HTERT RPE-1 (cell line): ENCODE results near the gene EPN2.
"Not testable (repeated sequence)": the region's sequence is repeated elsewhere in the genome, so short reads cannot be mapped to it uniquely, and the experiment has no call there.

Experiments used
- in situ Hi-C: fragments of 300-500 bp; cut with MboI; formaldehyde crosslinking; loops from 4 replicates; pipeline ENCODE4 v1.14.3; 2020; ENCODE audit warnings: low sequenced_read_pairs

EPN2 gene

DNA sequence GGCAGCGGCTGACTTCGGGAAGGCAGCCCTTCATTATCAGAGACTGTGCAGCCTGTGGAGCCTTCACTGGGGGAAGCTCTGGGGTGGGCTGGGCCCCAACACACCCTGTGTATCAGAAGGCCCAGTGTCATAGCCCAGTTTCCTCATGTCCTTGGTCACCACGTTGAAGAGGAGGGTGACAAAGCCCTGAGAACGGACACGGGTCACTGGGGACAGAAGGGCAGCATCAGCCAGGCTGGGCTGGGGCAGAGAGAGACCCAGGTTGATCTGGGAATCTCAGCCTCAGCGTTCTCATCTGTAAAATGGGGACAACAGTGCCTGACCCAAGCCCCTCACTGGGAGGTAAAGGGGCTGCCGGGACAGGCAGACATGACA lies 106.1 kb downstream of the EPN2 start:
- in situ Hi-C loops, result no loop called here

- in situ Hi-C loops, result no loop called here
Observed at GRCh38 chr17:19343671-19344151, 106.5 kb downstream of the EPN2 start.

GRCh38 chr17:19344311-19345066 lies 107.3 kb downstream of the EPN2 start:
- in situ Hi-C loops, result no loop called here

DNA sequence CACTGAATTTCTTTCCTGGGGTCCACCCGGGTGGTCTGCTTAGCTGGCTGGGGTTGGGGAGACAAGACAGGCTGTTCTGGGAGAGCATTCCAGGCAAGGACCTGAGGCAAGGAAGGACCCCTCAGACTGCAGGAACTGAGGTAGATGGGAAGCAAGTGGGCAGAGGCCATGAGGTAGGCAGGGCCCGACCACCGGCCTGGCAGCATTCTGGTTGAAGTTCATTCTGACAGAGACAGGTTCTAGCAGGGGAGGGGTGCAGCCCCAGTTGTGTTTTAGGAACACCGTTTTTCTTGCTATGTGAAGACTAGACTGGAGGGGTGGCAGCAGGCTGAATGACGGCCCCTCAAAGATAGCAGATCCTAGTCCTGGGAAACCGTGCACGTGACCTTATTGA lies 107.9 kb downstream of the EPN2 start:
- in situ Hi-C loops, result no loop called here

DNA sequence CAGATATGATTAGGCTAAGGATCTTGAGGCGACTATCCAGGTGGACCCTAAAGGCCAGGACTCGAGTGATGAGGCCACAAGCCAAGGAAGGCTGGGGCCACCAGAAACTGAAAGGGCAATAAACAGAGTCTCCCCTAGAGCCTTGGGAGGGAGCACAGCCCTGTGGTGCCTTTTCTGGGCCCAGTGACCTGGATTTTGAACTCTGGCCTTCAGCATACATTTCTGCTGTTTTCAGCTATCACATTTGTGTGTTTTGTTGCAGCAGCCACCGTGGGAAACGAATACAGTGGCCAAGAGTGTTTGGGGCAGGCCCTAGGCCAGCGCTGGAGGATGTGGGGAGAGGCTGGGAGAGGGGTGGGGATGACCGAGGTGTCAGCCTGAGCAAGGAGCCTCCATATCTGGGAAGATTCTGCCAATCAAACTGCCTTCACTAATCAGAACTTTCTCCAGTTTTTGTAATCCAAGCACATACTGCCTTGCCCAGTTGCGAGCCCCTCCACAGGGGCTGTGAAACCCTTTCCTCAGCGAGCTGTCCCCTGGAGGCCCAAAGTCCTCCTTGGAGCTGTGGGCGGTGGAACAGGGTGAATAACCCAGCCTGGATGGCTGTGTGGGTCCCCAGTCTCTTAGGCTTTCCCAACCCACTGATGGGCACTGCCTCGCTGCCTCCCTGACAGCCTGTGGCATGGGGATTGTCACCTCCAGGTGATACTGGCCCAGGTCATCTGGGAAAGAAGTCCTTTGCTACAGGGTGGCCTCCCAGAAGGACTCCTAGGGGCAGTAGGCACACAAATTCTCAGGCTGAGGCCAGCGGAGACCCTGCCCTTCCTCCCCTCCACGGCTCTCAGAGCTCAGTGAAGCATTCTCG lies 108.6 kb downstream of the EPN2 start:
- in situ Hi-C loops, result no loop called here

DNA sequence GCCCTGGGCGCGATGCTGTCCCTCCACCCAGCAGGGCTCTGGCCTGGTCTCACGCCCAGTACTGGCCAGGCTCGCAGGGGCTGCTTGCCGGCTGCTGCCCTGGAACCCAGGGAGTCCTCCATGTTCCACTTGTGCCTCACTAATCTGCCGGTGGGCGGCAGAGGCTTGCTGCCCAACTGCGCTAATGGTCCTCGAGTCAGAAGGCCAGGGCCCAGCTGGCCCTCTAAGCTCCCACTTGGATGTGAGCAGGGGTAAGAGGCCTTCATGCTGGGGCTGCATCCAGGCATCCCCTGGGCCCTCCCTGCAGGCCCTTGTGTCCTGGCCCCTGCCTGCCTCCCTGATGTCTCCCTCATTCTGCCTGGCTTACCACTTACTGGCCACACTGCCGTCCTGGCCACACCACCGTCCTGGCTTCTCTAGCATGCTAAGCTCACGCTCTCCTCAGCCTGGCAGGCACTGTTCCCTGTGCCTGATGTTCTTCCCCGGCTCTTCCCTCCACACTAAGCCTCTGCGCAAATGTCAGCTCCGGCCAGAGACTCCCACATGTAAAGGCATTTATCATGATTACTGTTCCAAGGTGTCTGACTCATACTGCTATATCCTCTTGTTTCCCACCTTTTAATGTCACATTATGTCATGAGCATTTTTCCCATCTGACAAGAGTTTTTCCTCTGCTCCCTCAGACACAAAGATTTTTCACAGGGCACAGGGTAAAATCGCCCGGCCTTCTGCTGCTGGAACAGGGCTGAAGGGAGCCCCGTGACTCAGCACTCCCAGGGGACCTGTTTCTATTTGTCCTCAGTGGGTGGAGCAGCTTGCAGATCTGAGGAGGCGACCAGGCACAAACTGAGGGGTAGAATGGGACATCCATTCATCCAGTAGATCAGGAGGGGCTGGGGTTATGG lies 109.4 kb downstream of the EPN2 start:
- in situ Hi-C loops, result no loop called here

GRCh38 chr17:19347323-19348080 lies 110.3 kb downstream of the EPN2 start:
- in situ Hi-C loops, result no loop called here

DNA sequence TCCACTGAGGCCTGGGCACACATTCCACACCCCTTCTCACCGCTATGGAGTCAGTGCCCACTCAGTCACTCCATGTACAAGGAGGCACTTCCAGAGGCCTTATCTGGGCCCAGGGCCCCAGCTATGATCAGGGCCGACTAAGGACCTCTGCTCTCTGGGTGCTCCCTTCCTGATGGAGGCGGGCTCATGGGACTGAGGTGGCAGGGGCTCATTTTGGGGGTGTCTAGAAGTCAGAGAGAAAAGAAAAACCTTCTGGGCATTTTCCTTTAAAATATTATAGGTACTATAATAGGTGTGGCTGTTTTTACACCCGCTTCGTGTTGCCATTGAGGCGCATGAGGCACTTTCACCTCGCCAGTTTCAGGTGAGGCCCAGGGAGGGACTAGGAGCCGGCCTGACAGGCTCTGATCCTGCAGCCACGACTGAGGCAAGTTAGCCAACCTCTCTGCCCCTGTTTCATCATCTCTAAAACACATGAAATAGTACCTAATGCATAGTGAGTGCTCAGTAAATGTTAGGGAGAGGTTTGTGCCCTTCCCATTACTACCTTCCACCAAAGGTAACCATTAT lies 111.0 kb downstream of the EPN2 start:
- in situ Hi-C loops, result no loop called here

DNA sequence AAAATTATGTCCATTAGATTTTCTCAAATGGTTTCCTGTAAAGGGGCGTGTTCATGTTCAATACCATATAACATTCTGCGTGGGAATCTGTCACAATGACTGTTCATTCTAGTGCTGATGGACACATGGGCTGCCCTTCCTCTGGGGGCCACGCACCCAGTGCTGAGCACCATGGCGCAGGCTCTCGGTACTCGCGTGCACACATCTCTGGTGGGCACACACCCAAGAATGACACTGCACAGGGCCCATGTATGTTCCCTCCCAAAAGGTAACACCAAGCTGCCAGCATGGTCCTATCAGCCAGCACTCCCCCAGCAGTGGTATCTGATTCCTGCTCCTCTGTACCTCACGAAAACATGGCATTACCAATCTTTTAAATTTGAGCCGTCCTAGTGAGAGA lies 111.6 kb downstream of the EPN2 start:
- in situ Hi-C loops, result no loop called here

GRCh38 chr17:19353401-19353800 lies 116.2 kb downstream of the EPN2 start:
- in situ Hi-C loops, result not testable (repeated sequence)

GRCh38 chr17:19354748-19355147 lies 117.6 kb downstream of the EPN2 start:
- in situ Hi-C loops, result no loop called here

- in situ Hi-C loops, result no loop called here
Observed at GRCh38 chr17:19357351-19357750, 120.2 kb downstream of the EPN2 start.

GRCh38 chr17:19357761-19358160 lies 120.6 kb downstream of the EPN2 start:
- in situ Hi-C loops, result no loop called here

- in situ Hi-C loops, result no loop called here
Observed at GRCh38 chr17:19359151-19359550, 122.0 kb downstream of the EPN2 start.

DNA sequence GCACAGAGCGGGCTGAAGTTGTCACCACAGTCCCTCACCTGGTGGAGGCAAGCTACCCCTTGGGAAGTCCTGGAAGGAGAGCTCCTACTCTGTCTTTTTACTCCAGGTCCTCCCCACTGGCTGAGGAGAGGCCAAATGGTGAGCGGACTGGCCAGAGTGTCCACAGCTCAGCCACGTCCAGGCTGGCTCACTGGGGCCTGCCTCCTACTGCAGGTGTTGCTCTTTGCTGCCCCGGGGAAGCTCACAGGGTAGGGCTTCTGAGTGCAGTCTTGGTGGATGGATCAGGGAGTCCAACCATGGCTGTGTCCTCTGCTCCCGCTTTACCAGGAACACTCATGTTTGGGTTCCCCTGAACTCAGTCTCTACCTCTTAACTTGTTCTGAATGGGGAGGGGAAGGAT lies 122.7 kb downstream of the EPN2 start:
- in situ Hi-C loops, result no loop called here

DNA sequence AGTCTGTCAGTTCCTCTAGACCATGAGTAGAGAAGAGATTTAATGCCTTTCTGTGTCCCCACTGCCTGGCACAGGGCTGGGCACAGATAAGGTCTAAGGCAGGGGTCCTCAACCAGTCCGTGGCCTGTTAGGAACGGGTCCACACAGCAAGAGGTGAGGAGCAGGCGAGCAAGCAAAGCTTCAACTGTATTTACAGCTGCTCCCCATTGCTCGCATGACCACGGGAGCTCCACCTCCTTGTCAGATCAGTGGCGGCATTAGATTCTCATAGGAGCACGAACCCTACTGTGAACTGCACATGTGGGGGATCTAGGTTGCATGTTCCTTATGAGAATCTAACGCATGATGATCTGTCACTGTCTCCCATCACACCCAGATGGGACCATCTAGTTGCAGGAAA lies 123.6 kb downstream of the EPN2 start:
- in situ Hi-C loops, result no loop called here

DNA sequence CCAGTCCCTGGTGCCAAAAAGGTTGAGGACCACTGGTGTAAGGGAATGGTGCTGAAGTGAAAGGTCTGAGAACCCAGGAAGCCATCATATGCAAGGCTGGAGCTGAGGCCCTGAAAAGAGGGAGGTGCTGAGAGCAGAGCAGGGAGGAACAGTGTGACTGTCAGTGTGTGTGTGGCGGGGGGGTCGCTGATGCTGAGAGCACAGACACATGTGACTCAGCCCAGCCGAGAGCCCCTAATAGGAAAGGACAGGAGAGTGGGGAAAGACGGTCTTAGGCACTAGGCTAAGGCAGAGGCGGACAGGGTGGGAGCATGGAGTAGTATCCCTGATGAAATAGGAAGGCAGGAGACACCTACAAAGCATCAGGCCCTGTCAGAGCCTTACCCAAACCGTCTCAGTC lies 124.2 kb downstream of the EPN2 start:
- in situ Hi-C loops, result no loop called here

- in situ Hi-C loops, result no loop called here
Observed at GRCh38 chr17:19361944-19362276, 124.7 kb downstream of the EPN2 start.

DNA sequence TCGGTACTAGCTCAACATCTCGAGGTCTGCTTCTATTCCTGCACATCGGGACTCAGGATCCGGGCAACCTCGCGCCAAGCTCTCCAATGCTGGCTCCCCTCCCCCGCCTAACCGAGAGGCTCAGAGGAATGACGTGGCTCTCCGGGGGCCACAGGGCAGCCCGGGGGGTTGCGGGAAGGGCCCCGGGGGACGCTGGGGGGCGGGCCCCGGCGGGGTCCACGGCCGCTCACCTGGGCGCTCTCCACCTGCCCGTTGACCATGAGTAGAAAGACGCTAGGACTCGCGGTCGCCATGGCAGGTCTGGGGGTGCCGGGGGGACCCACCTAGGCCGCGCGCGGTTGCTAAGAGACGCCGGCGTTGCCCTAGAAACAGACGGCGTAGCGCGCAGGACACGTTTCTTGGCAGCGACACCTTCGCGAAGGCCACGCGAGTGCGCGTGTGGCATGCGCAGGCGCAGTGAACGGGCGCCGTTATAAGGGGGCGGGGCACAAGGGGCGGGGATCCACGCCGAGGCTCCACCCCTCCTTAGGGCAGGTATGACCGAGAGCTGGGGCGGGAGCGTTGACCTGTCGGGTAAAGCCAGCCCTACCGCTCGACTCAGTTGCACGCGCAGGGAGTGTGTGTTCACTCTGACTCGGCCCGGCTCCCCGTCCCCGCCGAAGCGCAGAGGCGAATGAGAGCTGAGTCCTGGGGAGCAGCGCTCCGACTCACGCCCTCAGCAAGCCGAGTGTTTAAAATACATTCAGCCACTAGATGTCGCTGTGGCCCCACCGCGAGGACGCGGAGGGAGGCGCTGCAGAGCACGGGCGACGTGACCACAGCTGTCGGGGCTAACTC lies 125.3 kb downstream of the EPN2 start, which contains the start of gene B9D1:
B9D1 (minus strand) TSS at position 447 of the 837 bp plus-strand sequence; CDS start at position 293, 154 bp downstream.
- in situ Hi-C loops, result no loop called here
